Parathyroid adenoma (tissue), 2 donors: ENCODE results near the gene HGF.

ENCODE experiments used
- H2AFZ ChIP-seq: fragments of 300-600 bp; sonication (generic); one replicate; pipeline ENCODE4 v1.7.0; 2017; ENCODE audit warnings: antibody characterized with exemption, mild to moderate bottlenecking
- H3K27ac ChIP-seq: fragments of 300-600 bp; sonication (generic); one replicate; pipeline ENCODE4 v1.7.0; 2017
- H3K27me3 ChIP-seq: fragments of 300-600 bp; sonication (generic); one replicate; pipeline ENCODE4 v1.7.0; 2017; ENCODE audit warnings: low read length; ENCODE audit not compliant: control insufficient read depth, insufficient read depth
- H3K36me3 ChIP-seq: fragments of 300-600 bp; sonication (generic); one replicate; pipeline ENCODE4 v1.7.0; 2017; ENCODE audit warnings: low read length; ENCODE audit not compliant: control insufficient read depth, insufficient read depth
- H3K4me1 ChIP-seq: fragments of 300-600 bp; sonication (generic); one replicate; pipeline ENCODE4 v1.7.0; 2017; ENCODE audit warnings: control low read depth
- H3K4me2 ChIP-seq: fragments of 300-600 bp; sonication (generic); one replicate; pipeline ENCODE4 v1.7.0; 2017; ENCODE audit warnings: low read length
- H3K4me3 ChIP-seq: fragments of 300-600 bp; sonication (generic); one replicate; pipeline ENCODE4 v1.7.0; 2017; ENCODE audit warnings: low read depth, low read length
- H3K79me2 ChIP-seq: fragments of 300-600 bp; sonication (generic); one replicate; pipeline ENCODE4 v1.7.0; 2017; ENCODE audit warnings: control low read depth
- H3K9ac ChIP-seq: fragments of 300-600 bp; sonication (generic); one replicate; pipeline ENCODE4 v1.7.0; 2017; ENCODE audit warnings: mild to moderate bottlenecking
- H3K9me3 ChIP-seq: fragments of 300-600 bp; sonication (generic); one replicate; pipeline ENCODE4 v1.7.0; 2017; ENCODE audit warnings: low read length; ENCODE audit not compliant: control insufficient read depth
- CTCF ChIP-seq: fragments of 300-600 bp; sonication (generic); IDR thresholded peaks from one replicate; pipeline ENCODE4 v1.7.0; 2017; ENCODE audit warnings: antibody characterized with exemption, mild to moderate bottlenecking
- donor health status: primary hyperparathyroidism.

The HGF gene

DNA sequence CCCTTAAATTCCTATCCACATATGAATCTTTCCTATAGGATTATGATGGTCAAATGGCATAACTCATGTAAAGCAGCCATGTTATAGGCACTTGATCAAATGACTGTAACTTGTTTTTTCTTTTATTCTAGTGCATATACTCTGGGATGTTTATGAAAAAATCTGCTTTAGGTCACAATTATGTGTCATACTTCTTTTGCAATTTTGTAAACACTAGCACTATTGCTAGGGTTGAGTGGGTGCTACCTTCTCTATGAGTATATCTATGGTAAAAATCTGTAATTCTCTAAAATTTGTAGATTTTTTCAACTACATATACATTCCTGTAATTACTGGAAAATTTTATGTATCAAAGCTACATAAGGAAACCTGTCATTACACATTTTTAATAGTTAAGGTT, 50.0 kb downstream of the HGF start:
- Histone ChIP-seq H2AFZ (no peak overlapping the region), H3K4me2 (no peak overlapping the region), H3K4me3 (no peak overlapping the region), H3K4me1 (no peaks in the 10 kb centered on the region), H3K9me3 (no peaks in the 10 kb centered on the region), H3K36me3 (no peaks in the 10 kb centered on the region), H3K27me3 (no peaks in the 10 kb centered on the region), H3K9ac (no peak overlapping the region), H3K79me2 (no peaks in the 10 kb centered on the region), H3K27ac (no peak overlapping the region)
- TF ChIP-seq CTCF = no peak

DNA sequence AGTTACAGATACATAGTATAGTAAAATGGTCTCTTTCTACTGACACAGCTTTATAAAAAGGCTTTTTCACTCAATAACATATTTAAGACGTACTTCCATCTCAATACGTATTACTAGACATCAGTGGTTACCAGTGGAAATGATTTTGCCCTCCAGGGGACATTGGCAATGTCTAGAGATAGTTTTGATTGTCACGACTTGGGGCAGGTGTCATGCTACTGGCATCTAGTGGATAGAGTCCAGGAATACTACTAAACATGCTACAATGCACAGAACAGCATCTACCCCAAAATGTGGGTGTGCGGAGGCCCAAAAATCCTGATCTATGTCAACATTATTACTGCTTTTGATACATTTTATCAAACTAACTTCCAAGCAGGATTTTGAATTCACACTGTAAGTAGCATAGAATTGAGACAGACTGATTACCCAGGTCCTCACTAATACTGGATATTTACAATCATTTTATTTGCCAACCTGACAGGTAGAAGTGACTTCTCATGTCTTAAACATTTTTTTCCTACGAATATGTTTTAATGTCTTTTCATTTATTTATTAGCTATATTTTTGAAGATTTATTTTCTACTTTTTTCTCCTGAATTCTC, 53.8 kb downstream of the HGF start:
- Histone ChIP-seq H3K4me1 (no peaks in the 10 kb centered on the region), H3K27me3 (no peaks in the 10 kb centered on the region), H3K9ac (no peak overlapping the region), H2AFZ (no peak overlapping the region), H3K4me3 (no peak overlapping the region), H3K4me2 (no peak overlapping the region), H3K27ac (no peak overlapping the region), H3K36me3 (no peaks in the 10 kb centered on the region), H3K9me3 (no peaks in the 10 kb centered on the region), H3K79me2 (no peaks in the 10 kb centered on the region)
- TF ChIP-seq CTCF = no peak

DNA sequence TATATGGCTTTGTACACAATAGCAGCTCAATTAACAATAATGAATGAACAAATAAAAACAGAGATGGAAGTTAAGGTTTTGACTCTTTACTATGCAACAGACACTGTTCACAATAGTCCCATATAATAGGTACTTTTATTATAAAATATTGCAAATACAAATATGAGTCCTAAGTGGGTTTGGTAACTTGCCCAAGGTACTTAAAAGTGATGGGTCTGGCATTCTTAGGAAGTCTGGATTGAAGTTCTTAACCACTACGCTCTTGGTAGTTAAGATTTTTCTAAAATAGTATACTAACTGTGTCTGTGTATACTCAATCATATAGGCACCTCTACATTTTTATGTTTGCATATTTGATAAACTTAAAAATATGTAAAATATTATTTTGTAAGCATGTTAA, 55.5 kb downstream of the HGF start:
- H3K36me3 ChIP-seq = no peaks in the 10 kb centered on the region
- H3K4me2 ChIP-seq = no peak overlapping the region
- H2AFZ ChIP-seq = no peak overlapping the region
- H3K4me1 ChIP-seq = no peaks in the 10 kb centered on the region
- H3K79me2 ChIP-seq = no peaks in the 10 kb centered on the region
- H3K9me3 ChIP-seq = no peaks in the 10 kb centered on the region
- H3K27me3 ChIP-seq = no peaks in the 10 kb centered on the region
- no peak overlapping the region for H3K27ac ChIP-seq
- H3K4me3 ChIP-seq = no peak overlapping the region
- no peak overlapping the region for H3K9ac ChIP-seq
- TF ChIP-seq CTCF = no peak

- no peaks in the 10 kb centered on the region for H3K9me3 ChIP-seq
- no peaks in the 10 kb centered on the region for H3K36me3 ChIP-seq
- H3K4me1 ChIP-seq = no peaks in the 10 kb centered on the region
- no peak overlapping the region for H2AFZ ChIP-seq
- H3K27ac ChIP-seq = no peak overlapping the region
- no peak overlapping the region for H3K4me2 ChIP-seq
- no peak overlapping the region for H3K4me3 ChIP-seq
- no peaks in the 10 kb centered on the region for H3K27me3 ChIP-seq
- no peak for TF ChIP-seq CTCF
- H3K79me2 ChIP-seq = no peaks in the 10 kb centered on the region
- no peak overlapping the region for H3K9ac ChIP-seq
Measured at GRCh38 chr7:81710751-81711150, 59.1 kb downstream of the HGF start.

- no peak for TF ChIP-seq CTCF
- H3K36me3 ChIP-seq = no peaks in the 10 kb centered on the region
- H3K79me2 ChIP-seq = no peaks in the 10 kb centered on the region
- H3K9ac ChIP-seq = no peak overlapping the region
- H3K9me3 ChIP-seq = no peaks in the 10 kb centered on the region
- H3K4me1 ChIP-seq = no peaks in the 10 kb centered on the region
- no peak overlapping the region for H3K27ac ChIP-seq
- no peak overlapping the region for H2AFZ ChIP-seq
- no peaks in the 10 kb centered on the region for H3K27me3 ChIP-seq
- no peak overlapping the region for H3K4me2 ChIP-seq
- H3K4me3 ChIP-seq = no peak overlapping the region
Measured at GRCh38 chr7:81709836-81710235, 60.0 kb downstream of the HGF start.
